SU-DHL-6 (cell line): ENCODE measurements around the gene MYO9A.

Experiments
- EZH2phosphoT487 ChIP-seq: fragments of 200-600 bp; sonication (generic), shearing (Covaris generic); conservative IDR thresholded peaks from 2 replicates; pipeline ENCODE4 v1.6.1; 2018; ENCODE audit warnings: mild to moderate bottlenecking, antibody characterized with exemption, low read length, moderate library complexity, mixed read lengths
- TF ChIP-seq, protein P1 (sequence below): fragments of 200-600 bp; sonication (generic); IDR thresholded peaks from one replicate; pipeline ENCODE4 v1.5.1; 2017; ENCODE audit warnings: antibody characterized with exemption, mild to moderate bottlenecking, low read length, moderate library complexity; ENCODE audit not compliant: insufficient read depth, poor library complexity, severe bottlenecking

DNA sequence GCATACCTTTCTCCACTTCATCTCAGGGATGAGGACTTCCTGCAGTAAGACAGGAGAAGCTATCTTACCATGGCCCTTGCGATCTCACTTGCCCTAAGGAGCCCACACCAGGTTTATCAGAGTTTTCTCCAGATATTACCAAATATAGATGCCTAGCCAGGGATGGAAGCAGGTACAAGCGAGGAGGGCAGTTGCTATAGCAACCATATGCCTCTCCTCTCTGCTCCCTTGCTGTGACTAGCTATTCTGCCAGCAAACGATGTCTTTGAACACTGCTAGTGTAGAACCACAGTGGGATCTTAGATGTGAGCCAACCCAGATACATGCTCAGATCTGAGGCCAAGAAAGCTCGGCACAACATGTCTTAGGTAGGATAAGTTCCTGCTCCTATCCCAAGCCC lies 45.8 kb upstream of the MYO9A start:
- TF ChIP-seq, protein P1, sequence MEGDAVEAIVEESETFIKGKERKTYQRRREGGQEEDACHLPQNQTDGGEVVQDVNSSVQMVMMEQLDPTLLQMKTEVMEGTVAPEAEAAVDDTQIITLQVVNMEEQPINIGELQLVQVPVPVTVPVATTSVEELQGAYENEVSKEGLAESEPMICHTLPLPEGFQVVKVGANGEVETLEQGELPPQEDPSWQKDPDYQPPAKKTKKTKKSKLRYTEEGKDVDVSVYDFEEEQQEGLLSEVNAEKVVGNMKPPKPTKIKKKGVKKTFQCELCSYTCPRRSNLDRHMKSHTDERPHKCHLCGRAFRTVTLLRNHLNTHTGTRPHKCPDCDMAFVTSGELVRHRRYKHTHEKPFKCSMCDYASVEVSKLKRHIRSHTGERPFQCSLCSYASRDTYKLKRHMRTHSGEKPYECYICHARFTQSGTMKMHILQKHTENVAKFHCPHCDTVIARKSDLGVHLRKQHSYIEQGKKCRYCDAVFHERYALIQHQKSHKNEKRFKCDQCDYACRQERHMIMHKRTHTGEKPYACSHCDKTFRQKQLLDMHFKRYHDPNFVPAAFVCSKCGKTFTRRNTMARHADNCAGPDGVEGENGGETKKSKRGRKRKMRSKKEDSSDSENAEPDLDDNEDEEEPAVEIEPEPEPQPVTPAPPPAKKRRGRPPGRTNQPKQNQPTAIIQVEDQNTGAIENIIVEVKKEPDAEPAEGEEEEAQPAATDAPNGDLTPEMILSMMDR = no peak
- TF ChIP-seq EZH2phosphoT487 = no peak
